GM12878 (cell line): ENCODE data around the gene RILPL2. TPM values are rescaled to one million over a fixed set of nuclear protein-coding genes. Genes with fewer than 3 reads are reported as not detected.

Experiments used
- ATAC-seq: fragments of 200-7000 bp; cut with Tn5 transposase; 3 replicates; pipeline ENCODE4 v1.9.1; 2020; ENCODE audit warnings: mild to moderate bottlenecking, moderate library complexity
- BruUV-seq: library from RNA; stranded (reverse); fragments of 400-500 nt; replicated peaks from 2 replicates; lab custom pipeline; 2021; lab: Mats Ljungman, UMichigan
- CTCF ChIA-PET: fragments of 300-600 bp; sonication (Branson Sonifier 250); formaldehyde crosslinking; extraction: SDS; loops from one replicate; lab custom pipeline; 2021; ENCODE audit warnings: inconsistent platforms; lab: Yijun Ruan, JAX
- POLR2A ChIA-PET: fragments of 350-600 bp; formaldehyde crosslinking; extraction: SDS; loops from one replicate; lab custom pipeline; 2021; ENCODE audit warnings: inconsistent platforms; lab: Charles Lee
- RAD21 ChIA-PET: fragments of 300-600 bp; sonication (Branson Sonifier 250); formaldehyde crosslinking; loops from one replicate; lab custom pipeline; 2023; ENCODE audit warnings: antibody characterized with exemption; ENCODE audit not compliant: unreplicated experiment; lab: Charles Lee
- SMC1A ChIA-PET: fragments of 300-600 bp; sonication (Branson Sonifier 250); formaldehyde crosslinking; loops from one replicate; lab custom pipeline; 2023; ENCODE audit not compliant: unreplicated experiment, uncharacterized antibody; lab: Charles Lee
- DNase-seq: peaks from one replicate; pipeline ENCODE4 v3.0.0-alpha.2; 2011; ENCODE audit warnings: low read depth, low spot score
- FAIRE-seq: peaks from 3 replicates; lab custom pipeline; 2011; peaks lifted over from hg19 to GRCh38; lab: Jason Lieb, UNC
- H2AFZ ChIP-seq: 2 replicates; pipeline ENCODE4 v1.6.0; 2011; ENCODE audit warnings: low read depth, low read length, control low read depth; ENCODE audit not compliant: control insufficient read depth
- H3K27ac ChIP-seq: 2 replicates; pipeline ENCODE4 v1.5.1; 2011; ENCODE audit warnings: control low read depth; ENCODE audit not compliant: control insufficient read depth, insufficient read depth
- H3K27me3 ChIP-seq, 2 experiments: replicated peaks in 1 of 2; 2 replicates each; pipeline versions ENCODE4 v1.6.0 to v1.6.1; 2011; ENCODE audit warnings: low read length in 1 of 2; ENCODE audit not compliant: control insufficient read depth in 2 of 2, insufficient read depth in 2 of 2
- H3K36me3 ChIP-seq, 2 experiments: 2 replicates each; pipeline ENCODE4 v1.5.1; 2011; ENCODE audit warnings: low read length in 1 of 2; ENCODE audit not compliant: control insufficient read depth in 2 of 2, insufficient read depth in 2 of 2
- H3K4me1 ChIP-seq: 2 replicates; pipeline ENCODE4 v1.6.1; 2011; ENCODE audit warnings: mild to moderate bottlenecking, low read length, moderate library complexity, mixed read lengths; ENCODE audit not compliant: control insufficient read depth, insufficient read depth
- H3K4me2 ChIP-seq: 2 replicates; pipeline ENCODE4 v1.6.0; 2011; ENCODE audit warnings: control low read depth; ENCODE audit not compliant: control insufficient read depth, insufficient read depth
- H3K4me3 ChIP-seq: fragments of 200-600 bp; sonication (generic); 2 replicates; pipeline ENCODE4 v1.5.1; 2016
- H3K79me2 ChIP-seq: 2 replicates; pipeline ENCODE4 v1.6.0; 2011; ENCODE audit warnings: low read length; ENCODE audit not compliant: control insufficient read depth, insufficient read depth
- H3K9ac ChIP-seq: 2 replicates; pipeline ENCODE4 v1.8.0; 2011; ENCODE audit warnings: low read length, control low read depth, mixed read lengths; ENCODE audit not compliant: control insufficient read depth, insufficient read depth
- H3K9me3 ChIP-seq: replicated peaks from 3 replicates; pipeline ENCODE4 v1.5.1; 2011; ENCODE audit warnings: mild to moderate bottlenecking, low read length; ENCODE audit not compliant: control insufficient read depth, insufficient read depth
- H4K20me1 ChIP-seq: 2 replicates; pipeline ENCODE4 v1.6.0; 2011; ENCODE audit not compliant: control insufficient read depth, insufficient read depth
- BRCA1 ChIP-seq: IDR thresholded peaks from 2 replicates; pipeline ENCODE4 v1.6.1; 2011; ENCODE audit warnings: low read depth, low read length, improper control_type of control experiment
- CBX3 ChIP-seq: fragments of 200-600 bp; sonication (generic); IDR thresholded peaks from 2 replicates; pipeline ENCODE4 v1.6.1; 2016; ENCODE audit warnings: low read depth, borderline replicate concordance
- CBX5 ChIP-seq: sonication (generic); IDR thresholded peaks from 2 replicates; pipeline ENCODE4 v1.6.1; 2016; ENCODE audit warnings: low read depth, moderate library complexity, mild to moderate bottlenecking, inconsistent platforms
- CEBPB ChIP-seq, 2 experiments: fragments of 150-350 bp in 1 of 2; IDR thresholded peaks; 2 replicates each; pipeline ENCODE4 v1.6.1; 2012 to 2014; ENCODE audit warnings: low read depth in 2 of 2, low read length in 2 of 2, borderline replicate concordance in 1 of 2, inconsistent platforms in 1 of 2
- CREM ChIP-seq: IDR thresholded peaks from 2 replicates; pipeline ENCODE4 v1.6.1; 2014; ENCODE audit warnings: antibody characterized with exemption, low read depth
- HCFC1 ChIP-seq: fragments of 150-350 bp; IDR thresholded peaks from 2 replicates; pipeline ENCODE4 v1.6.1; 2014; ENCODE audit warnings: low read length
- HDAC6 ChIP-seq: fragments of 200-600 bp; sonication (generic); IDR thresholded peaks from one replicate; pipeline ENCODE4 v1.8.0; 2017; ENCODE audit warnings: antibody characterized with exemption; ENCODE audit not compliant: unreplicated experiment
- IKZF1 ChIP-seq: fragments of 450-650 bp; conservative IDR thresholded peaks from 2 replicates; pipeline ENCODE4 v1.6.1; 2017; ENCODE audit warnings: antibody characterized with exemption, mild to moderate bottlenecking
- JUND ChIP-seq: IDR thresholded peaks from 2 replicates; pipeline ENCODE4 v1.6.1; 2012; ENCODE audit warnings: low read depth, mild to moderate bottlenecking, low read length, improper control_type of control experiment, moderate library complexity
- KDM1A ChIP-seq: fragments of 200-600 bp; sonication (generic); IDR thresholded peaks from 2 replicates; pipeline ENCODE4 v1.6.1; 2016; ENCODE audit warnings: borderline replicate concordance
- LARP7 ChIP-seq: fragments of 450-650 bp; IDR thresholded peaks from 2 replicates; pipeline ENCODE4 v1.6.1; 2017; ENCODE audit warnings: mild to moderate bottlenecking
- NFXL1 ChIP-seq: fragments of 450-650 bp; IDR thresholded peaks from 2 replicates; pipeline ENCODE4 v1.6.1; 2017; ENCODE audit warnings: antibody characterized with exemption, mild to moderate bottlenecking, borderline replicate concordance
- PAX5 ChIP-seq: IDR thresholded peaks from 2 replicates; pipeline ENCODE4 v1.6.1; 2011; ENCODE audit warnings: low read depth, low read length, borderline replicate concordance
- PBX3 ChIP-seq: IDR thresholded peaks from 2 replicates; pipeline ENCODE4 v1.6.1; 2011; ENCODE audit warnings: mild to moderate bottlenecking, low read depth, low read length, moderate library complexity; ENCODE audit not compliant: insufficient replicate concordance
- POLR2AphosphoS5 ChIP-seq: IDR thresholded peaks from 2 replicates; pipeline ENCODE4 v1.6.1; 2011; ENCODE audit warnings: mild to moderate bottlenecking, low read length, inconsistent platforms
- POU2F2 ChIP-seq: IDR thresholded peaks from 3 replicates; pipeline ENCODE4 v1.6.1; 2011; ENCODE audit warnings: low read depth, mild to moderate bottlenecking, low read length, borderline replicate concordance
- RAD21 ChIP-seq: IDR thresholded peaks from 2 replicates; pipeline ENCODE4 v1.6.1; 2011; ENCODE audit warnings: mild to moderate bottlenecking, low read depth, low read length, moderate library complexity; ENCODE audit not compliant: insufficient read depth
- RELA ChIP-seq: fragments of 450-650 bp; IDR thresholded peaks from 2 replicates; pipeline ENCODE4 v1.8.0; 2014; ENCODE audit warnings: borderline replicate concordance; ENCODE audit not compliant: partially characterized antibody
- SMC3 ChIP-seq: IDR thresholded peaks from 2 replicates; pipeline ENCODE4 v1.6.1; 2011; ENCODE audit warnings: low read length, improper control_type of control experiment, borderline replicate concordance
- SREBF2 ChIP-seq: IDR thresholded peaks from 2 replicates; pipeline ENCODE4 v1.6.1; 2012; ENCODE audit warnings: mild to moderate bottlenecking, low read length
- TCF7 ChIP-seq: IDR thresholded peaks from 2 replicates; pipeline ENCODE4 v1.6.1; 2014; ENCODE audit warnings: antibody characterized with exemption, borderline replicate concordance
- USF2 ChIP-seq: IDR thresholded peaks from 2 replicates; pipeline ENCODE4 v1.6.1; 2011; ENCODE audit warnings: low read depth, low read length, improper control_type of control experiment, borderline replicate concordance
- ZBED1 ChIP-seq: IDR thresholded peaks from 2 replicates; pipeline ENCODE4 v1.6.1; 2016; ENCODE audit warnings: borderline replicate concordance
- ZNF217 ChIP-seq: fragments of 450-650 bp; IDR thresholded peaks from 2 replicates; pipeline ENCODE4 v1.6.1; 2017; ENCODE audit warnings: antibody characterized with exemption, mild to moderate bottlenecking
- ZNF24 ChIP-seq: fragments of 450-650 bp; IDR thresholded peaks from 2 replicates; pipeline ENCODE4 v1.6.1; 2017; ENCODE audit warnings: antibody characterized with exemption, mild to moderate bottlenecking
- WGBS: methylation state at CpG from one replicate; pipeline ENCODE4 v1.1.6; 2016; ENCODE audit warnings: low lambda C conversion rate; ENCODE audit not compliant: insufficient replicate concordance, insufficient coverage; ENCODE audit errors: missing lambda C conversion rate; 5-methylcytosine and 5-hydroxymethylcytosine counted together
- in situ Hi-C: fragments of 300-500 bp; cut with MboI; formaldehyde crosslinking; loops from 9 replicates; pipeline ENCODE4 v1.14.3; 2018; ENCODE audit warnings: mixed read lengths
- intact Hi-C: fragments of 100-400 bp; cut with micrococcal nuclease; formaldehyde crosslinking; loops from one replicate; pipeline ENCODE4 v1.14.2; 2022; ENCODE audit not compliant: unreplicated experiment
- polyA plus RNA-seq, 11 experiments: library from polyadenylated mRNA; depleted of rRNA in 4 of 11; unstranded in 6 of 11; stranded (reverse) in 5 of 11; fragments of >200 nt; fragmentation: Nextera tagmentation in 4 of 11; fragmentation: Illumina TruSeq in 1 of 11; extraction: Ambion mirVana in 4 of 11; extraction: Trizol in 1 of 11; gene quantifications; 1 replicate in 1 of 11; 2 replicates in 10 of 11; pipeline versions ENCODE4 v1.2.1 to v1.2.3, GENCODE V29; 2011 to 2016; ENCODE audit warnings: inconsistent platforms in 2 of 11, missing spikeins in 2 of 11, low read depth in 1 of 11
- total RNA-seq, 4 experiments: library from RNA; depleted of rRNA in 3 of 4; stranded (reverse); fragments of >200 nt in 3 of 4; fragmentation: Illumina TruSeq in 1 of 4; extraction: Trizol in 1 of 4; gene quantifications; 2 replicates each; pipeline versions ENCODE4 v1.2.1 to v1.2.3, GENCODE V29; 2013 to 2021

The RILPL2 gene
- total and polyA plus RNA-seq, 10 of the 15 experiments (the other 5 are each of a cell fraction or from before 2014, with no cell fraction given): 3.5 to 38.5 (median 19.7) TPM

- no peak for TF ChIP-seq ZNF24
- no peak for TF ChIP-seq PBX3
- TF ChIP-seq RELA: no peak
- no peak for TF ChIP-seq HCFC1
- no peak for TF ChIP-seq BRCA1
These were observed 37.8 kb downstream of the RILPL2 start (continued) for GRCh38 chr12:123398550-123399254.

DNA sequence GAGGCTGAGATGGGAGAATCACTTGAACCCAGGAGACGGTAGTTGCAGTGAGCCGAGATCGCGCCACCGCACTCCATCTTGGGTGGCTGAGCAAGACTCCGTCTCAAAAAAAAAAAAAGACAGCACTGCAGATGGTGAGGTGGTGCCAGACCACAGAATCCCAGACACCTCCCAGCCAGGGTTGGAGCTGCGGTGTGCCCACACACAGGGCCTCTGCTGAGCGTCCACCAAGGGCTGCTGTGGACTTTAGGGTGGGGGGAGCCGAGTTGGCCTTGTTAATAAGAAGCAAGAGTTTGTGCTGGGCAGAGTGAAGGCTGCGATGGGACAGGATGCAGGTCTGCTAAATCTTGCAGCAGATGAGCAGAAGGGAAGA, 38.3 kb downstream of the RILPL2 start:
- Histone ChIP-seq H3K4me2 (no peak overlapping the region), H3K9ac (no peak overlapping the region), H3K79me2 (peaks cover 7% of the 10 kb centered on the region), H3K4me3 (no peak overlapping the region), H3K27ac (no peak overlapping the region), H4K20me1 (peaks cover 2% of the 10 kb centered on the region; the same call in 1 of the 2 replicates), H3K9me3 (no peaks in the 10 kb centered on the region), H3K4me1 (no peaks in the 10 kb centered on the region), H3K36me3 (peaks cover 26 to 32% of the 10 kb centered on the region in 2 experiments), H2AFZ (no peak overlapping the region), H3K27me3 (no peaks in the 10 kb centered on the region)
- DNase-seq (no peak), ATAC-seq (no peak), FAIRE-seq (no peak)
- ChIA-PET POLR2A (interaction anchor here (1.5 kb wide), 1 partner anchor 14 kb away, joined by 3 read pairs; the partner anchor contains the start of gene KMT5A), RAD21 (no interaction called here), CTCF (no interaction called here), SMC1A (no interaction called here)
- intact Hi-C loops (no loop called here), in situ Hi-C loops (no loop called here)
- 93% methylated on average over 10 of the region's 10 CpGs for WGBS
- TF ChIP-seq NFXL1 (no peak), CBX3 (no peak), JUND (no peak), ZBED1 (no peak), USF2 (no peak), SREBF2 (no peak), SMC3 (no peak), ZNF217 (no peak), TCF7 (no peak), POU2F2 (no peak), LARP7 (no peak), CBX5 (no peak), KDM1A (no peak), RAD21 (no peak), IKZF1 (no peak), CEBPB (IDR thresholded peaks at IDR 0.05; ENCODE audit: borderline replicate concordance in 1 of 2, low read depth in 2 of 2, low read length in 2 of 2) (no peak), CREM (no peak), POLR2AphosphoS5 (no peak), HDAC6 (no peak), PAX5 (no peak)
- BruUV-seq: no TSS peak
